Memory B cell (primary cell): Measurements from ENCODE around the gene BMPR2.
"Not testable (repeated sequence)": the region's sequence is repeated elsewhere in the genome, so short reads cannot be mapped to it uniquely, and the experiment has no call there.

Source experiments
- ATAC-seq: fragments of 150-1000 bp; cut with Tn5 transposase; 2 replicates; pipeline ENCODE4 v1.10.0; 2021; ENCODE audit warnings: low read depth, mild to moderate bottlenecking, moderate library complexity
- DNase-seq, 2 donors: peaks; one replicate each; pipeline ENCODE4 v3.0.0; 2022; ENCODE audit warnings: low spot score in 2 of 2
- H3K27ac Mint-ChIP-seq: one replicate; pipeline ENCODE4 v1.8.0; 2022; ENCODE audit warnings: mild to moderate bottlenecking, moderate library complexity, mixed read lengths
- H3K27me3 Mint-ChIP-seq: one replicate; pipeline ENCODE4 v1.8.0; 2022; ENCODE audit warnings: mixed read lengths
- H3K36me3 Mint-ChIP-seq: one replicate; pipeline ENCODE4 v1.8.0; 2022; ENCODE audit warnings: mild to moderate bottlenecking, mixed read lengths
- H3K4me1 Mint-ChIP-seq: one replicate; pipeline ENCODE4 v1.8.0; 2022; ENCODE audit warnings: mixed read lengths
- H3K4me3 Mint-ChIP-seq: one replicate; pipeline ENCODE4 v1.8.0; 2022; ENCODE audit warnings: mild to moderate bottlenecking, moderate library complexity, mixed read lengths
- H3K9me3 Mint-ChIP-seq: one replicate; pipeline ENCODE4 v1.8.0; 2022; ENCODE audit warnings: mixed read lengths

The BMPR2 gene

GRCh38 chr2:202546499-202547141 lies 170.5 kb downstream of the BMPR2 start:
- H3K4me1 Mint-ChIP-seq, H3K9me3 Mint-ChIP-seq, H3K27ac Mint-ChIP-seq, ATAC-seq, DNase-seq, H3K27me3 Mint-ChIP-seq, H3K4me3 Mint-ChIP-seq, H3K36me3 Mint-ChIP-seq: not testable (repeated sequence)

GRCh38 chr2:202548240-202548639 lies 172.1 kb downstream of the BMPR2 start:
- Mint-ChIP-seq H3K4me3 (no peak overlapping the region), H3K27ac (no peak overlapping the region)
- ATAC-seq, result no peak

GRCh38 chr2:202551000-202551399 lies 174.9 kb downstream of the BMPR2 start:
- H3K36me3 Mint-ChIP-seq, result peaks cover 22% of the 10 kb centered on the region
- not testable (repeated sequence) for H3K27ac Mint-ChIP-seq, H3K9me3 Mint-ChIP-seq, H3K4me1 Mint-ChIP-seq, H3K27me3 Mint-ChIP-seq, ATAC-seq, DNase-seq, H3K4me3 Mint-ChIP-seq

More at GRCh38 chr2:202548240-202548639, 172.1 kb downstream of the BMPR2 start:
- DNase-seq, result no peak
- H3K4me1 Mint-ChIP-seq, result no peaks in the 10 kb centered on the region
- H3K9me3 Mint-ChIP-seq, result no peaks in the 10 kb centered on the region
- no peaks in the 10 kb centered on the region for H3K27me3 Mint-ChIP-seq
- peaks cover 14% of the 10 kb centered on the region for H3K36me3 Mint-ChIP-seq

- no peak for ATAC-seq
- H3K36me3 Mint-ChIP-seq, result peaks cover 25% of the 10 kb centered on the region
- no peaks in the 10 kb centered on the region for H3K27me3 Mint-ChIP-seq
- H3K27ac Mint-ChIP-seq, result no peak overlapping the region
- H3K4me1 Mint-ChIP-seq, result no peaks in the 10 kb centered on the region
- no peak for DNase-seq
- no peaks in the 10 kb centered on the region for H3K9me3 Mint-ChIP-seq
- no peak overlapping the region for H3K4me3 Mint-ChIP-seq
Measured at GRCh38 chr2:202555356-202555755, 179.2 kb downstream of the BMPR2 start.

GRCh38 chr2:202560200-202560599 lies 184.1 kb downstream of the BMPR2 start:
- no peak for ATAC-seq
- Mint-ChIP-seq H3K36me3 (peaks cover 13% of the 10 kb centered on the region), H3K4me1 (no peaks in the 10 kb centered on the region), H3K27ac (no peak overlapping the region), H3K27me3 (no peaks in the 10 kb centered on the region), H3K9me3 (no peaks in the 10 kb centered on the region), H3K4me3 (no peak overlapping the region)
- no peak for DNase-seq

- Mint-ChIP-seq H3K27me3 (no peaks in the 10 kb centered on the region), H3K4me3 (no peak overlapping the region), H3K36me3 (peaks cover 5% of the 10 kb centered on the region), H3K4me1 (no peaks in the 10 kb centered on the region), H3K27ac (no peak overlapping the region), H3K9me3 (no peaks in the 10 kb centered on the region)
- ATAC-seq (no peak), DNase-seq (no peak)
Measured at GRCh38 chr2:202564226-202564625, 188.1 kb downstream of the BMPR2 start.

- Mint-ChIP-seq H3K36me3 (no peaks in the 10 kb centered on the region), H3K27me3 (no peaks in the 10 kb centered on the region), H3K9me3 (no peaks in the 10 kb centered on the region), H3K27ac (no peak overlapping the region), H3K4me1 (no peaks in the 10 kb centered on the region), H3K4me3 (no peak overlapping the region)
- no peak for DNase-seq
- no peak for ATAC-seq
Measured at GRCh38 chr2:202566286-202566685, 190.2 kb downstream of the BMPR2 start.

- no peak overlapping the region for H3K27ac Mint-ChIP-seq
- no peaks in the 10 kb centered on the region for H3K27me3 Mint-ChIP-seq
- DNase-seq (no peak), ATAC-seq (no peak)
- no peaks in the 10 kb centered on the region for H3K36me3 Mint-ChIP-seq
- H3K9me3 Mint-ChIP-seq, result no peaks in the 10 kb centered on the region
- H3K4me3 Mint-ChIP-seq, result no peak overlapping the region
- no peaks in the 10 kb centered on the region for H3K4me1 Mint-ChIP-seq
Measured at GRCh38 chr2:202574541-202574940, 198.4 kb downstream of the BMPR2 start.

GRCh38 chr2:202575194-202575593 lies 199.1 kb downstream of the BMPR2 start:
- not testable (repeated sequence) for H3K4me1 Mint-ChIP-seq, H3K36me3 Mint-ChIP-seq, H3K27me3 Mint-ChIP-seq, ATAC-seq, H3K27ac Mint-ChIP-seq, H3K4me3 Mint-ChIP-seq, H3K9me3 Mint-ChIP-seq, DNase-seq

GRCh38 chr2:202577250-202578183 lies 201.4 kb downstream of the BMPR2 start:
- Mint-ChIP-seq H3K4me3 (no peak overlapping the region), H3K36me3 (no peaks in the 10 kb centered on the region), H3K27ac (no peak overlapping the region), H3K27me3 (no peaks in the 10 kb centered on the region), H3K4me1 (no peaks in the 10 kb centered on the region), H3K9me3 (no peaks in the 10 kb centered on the region)
- ATAC-seq (no peak), DNase-seq (no peak)

GRCh38 chr2:202582846-202583245 lies 206.7 kb downstream of the BMPR2 start:
- DNase-seq, H3K4me3 Mint-ChIP-seq, H3K9me3 Mint-ChIP-seq, H3K36me3 Mint-ChIP-seq, H3K27ac Mint-ChIP-seq, ATAC-seq, H3K27me3 Mint-ChIP-seq, H3K4me1 Mint-ChIP-seq: not testable (repeated sequence)

- Mint-ChIP-seq H3K27me3 (no peaks in the 10 kb centered on the region), H3K4me3 (no peak overlapping the region), H3K9me3 (no peaks in the 10 kb centered on the region), H3K27ac (no peak overlapping the region), H3K4me1 (peaks cover 6% of the 10 kb centered on the region), H3K36me3 (no peaks in the 10 kb centered on the region)
- ATAC-seq (no peak), DNase-seq (no peak)
Measured at GRCh38 chr2:202583709-202584219, 207.6 kb downstream of the BMPR2 start.

GRCh38 chr2:202588647-202589581 lies 212.8 kb downstream of the BMPR2 start:
- no peak overlapping the region for H3K27ac Mint-ChIP-seq
- ATAC-seq, result peak; percentile 97
- H3K36me3 Mint-ChIP-seq, result no peaks in the 10 kb centered on the region
- DNase-seq, result peak; percentile 44 to 72
- no peaks in the 10 kb centered on the region for H3K9me3 Mint-ChIP-seq
- no peaks in the 10 kb centered on the region for H3K27me3 Mint-ChIP-seq
- H3K4me1 Mint-ChIP-seq, result peaks cover 13% of the 10 kb centered on the region
- peak overlapping the region; percentile 53 for H3K4me3 Mint-ChIP-seq
